Embryonic facial prominence (tissue), 1 donor: Measurements from ENCODE around the gene BRAF.
"Not testable (repeated sequence)": the region's sequence is repeated elsewhere in the genome, so short reads cannot be mapped to it uniquely, and the experiment has no call there.

Experiments
- DNase-seq: peaks from one replicate; pipeline ENCODE4 v3.0.0-alpha.2; 2016; ENCODE audit errors: extremely low spot score

Gene BRAF

DNA sequence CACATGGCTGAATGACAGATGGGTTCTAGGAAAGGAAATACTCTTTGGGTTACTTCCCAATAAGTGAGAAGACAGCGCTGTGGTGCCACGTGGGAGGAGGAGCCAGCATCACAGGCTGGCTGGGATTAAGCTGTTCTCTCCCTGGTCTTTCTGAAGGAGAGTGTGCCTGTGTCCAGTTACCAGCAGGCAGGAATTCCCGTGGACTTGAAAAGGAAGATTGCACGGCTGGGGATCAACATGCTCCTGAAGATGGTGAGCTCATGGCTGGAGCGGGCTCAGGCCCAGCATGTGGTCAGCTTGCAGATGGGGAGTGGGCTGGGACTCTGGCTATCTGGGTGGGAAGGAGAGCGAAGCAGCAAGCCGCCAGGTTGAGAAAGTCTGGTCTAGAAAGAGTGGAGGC lies 243.8 kb downstream of the BRAF start:
- DNase-seq: no peak

GRCh38 chr7:140679186-140679585 lies 245.5 kb downstream of the BRAF start:
- DNase-seq: no peak

DNA sequence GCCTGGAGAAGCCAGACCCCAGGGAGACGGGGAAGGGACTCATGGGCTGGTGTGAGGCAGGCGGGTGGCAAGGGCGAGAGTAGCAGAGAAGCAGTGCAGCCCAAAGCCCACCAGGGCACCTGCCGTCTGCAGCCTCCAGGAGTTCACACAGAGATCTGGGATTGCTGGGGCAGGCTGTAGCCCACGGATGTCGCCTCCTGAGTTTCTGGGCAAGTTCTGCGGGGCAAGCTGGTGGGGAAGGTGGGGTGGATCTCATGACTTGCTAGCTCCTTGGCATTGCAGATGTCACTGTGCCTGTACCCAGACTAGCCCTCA lies 246.0 kb downstream of the BRAF start:
- DNase-seq: no peak

- DNase-seq: no peak
These were observed 246.5 kb downstream of the BRAF start for GRCh38 chr7:140678081-140678815.

DNA sequence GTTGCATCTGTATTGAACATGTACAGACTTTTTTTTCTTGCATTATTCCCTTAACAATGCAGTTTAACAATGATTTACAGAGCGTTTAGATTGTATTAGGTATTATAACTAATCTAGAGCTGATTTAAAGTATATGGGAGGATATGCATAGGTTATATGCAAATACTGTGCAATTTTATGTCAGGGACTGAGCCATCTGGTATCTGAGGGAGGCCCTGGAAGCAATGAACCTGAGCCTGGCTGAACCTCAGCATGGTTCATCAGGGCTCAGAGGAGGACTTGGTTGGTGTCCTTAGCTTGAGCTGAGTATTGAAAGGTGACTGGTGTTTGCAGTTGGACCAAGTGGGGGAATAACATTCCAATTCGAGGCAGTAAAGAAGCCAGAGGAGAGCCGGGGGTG lies 247.2 kb downstream of the BRAF start:
- no peak for DNase-seq

- not testable (repeated sequence) for DNase-seq
These were observed 247.8 kb downstream of the BRAF start for GRCh38 chr7:140676956-140677355.

GRCh38 chr7:140676306-140676705 lies 248.4 kb downstream of the BRAF start:
- no peak for DNase-seq

- DNase-seq: no peak
These were observed 249.0 kb downstream of the BRAF start for GRCh38 chr7:140675726-140676125.

GRCh38 chr7:140674899-140675701 lies 249.6 kb downstream of the BRAF start:
- DNase-seq: no peak

GRCh38 chr7:140674356-140674800 lies 250.4 kb downstream of the BRAF start:
- DNase-seq: no peak

GRCh38 chr7:140673774-140674155 lies 251.0 kb downstream of the BRAF start:
- no peak for DNase-seq

DNA sequence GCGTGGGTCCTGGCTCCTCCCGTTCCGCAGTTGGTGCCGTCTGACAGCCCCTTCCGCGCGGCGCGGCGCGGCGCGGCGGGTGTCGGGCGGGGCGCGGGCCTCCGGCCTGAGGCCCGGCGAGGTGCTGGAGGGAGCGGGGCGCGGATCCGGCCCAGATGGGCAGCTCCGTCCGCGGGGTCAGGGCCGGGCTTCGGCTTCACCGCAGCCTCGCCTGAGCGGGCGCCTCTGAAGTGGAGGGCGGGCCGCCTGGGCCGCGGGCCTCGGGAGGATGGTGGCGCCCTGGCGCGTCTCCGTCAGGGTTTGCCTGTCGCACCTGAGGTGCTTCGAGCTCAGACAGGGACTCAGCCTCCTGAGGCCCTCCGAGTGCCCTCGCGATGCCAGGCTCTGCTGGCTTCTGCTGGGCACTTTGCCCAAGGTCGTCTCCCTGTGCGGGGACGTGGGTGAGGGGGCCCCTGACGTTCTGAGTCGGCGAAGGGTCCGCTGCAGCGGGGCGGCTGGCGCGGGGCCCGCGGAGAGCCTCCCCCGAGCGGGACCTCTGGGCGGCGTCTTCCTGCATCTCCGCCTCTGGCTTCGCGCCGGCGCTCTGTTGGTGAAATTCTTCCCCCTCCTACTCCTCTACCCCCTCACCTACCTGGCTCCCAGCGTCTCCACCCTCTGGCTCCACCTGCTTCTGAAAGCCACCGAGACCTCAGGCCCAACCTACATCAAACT lies 251.5 kb downstream of the BRAF start:
- DNase-seq: no peak

- no peak for DNase-seq
These were observed 252.2 kb downstream of the BRAF start, which contains the start of gene ADCK2 for GRCh38 chr7:140672382-140673062. TSS of gene ADCK2 (plus strand) at chr7:140672945. CDS start at chr7:140673331, 386 bp downstream.

DNA sequence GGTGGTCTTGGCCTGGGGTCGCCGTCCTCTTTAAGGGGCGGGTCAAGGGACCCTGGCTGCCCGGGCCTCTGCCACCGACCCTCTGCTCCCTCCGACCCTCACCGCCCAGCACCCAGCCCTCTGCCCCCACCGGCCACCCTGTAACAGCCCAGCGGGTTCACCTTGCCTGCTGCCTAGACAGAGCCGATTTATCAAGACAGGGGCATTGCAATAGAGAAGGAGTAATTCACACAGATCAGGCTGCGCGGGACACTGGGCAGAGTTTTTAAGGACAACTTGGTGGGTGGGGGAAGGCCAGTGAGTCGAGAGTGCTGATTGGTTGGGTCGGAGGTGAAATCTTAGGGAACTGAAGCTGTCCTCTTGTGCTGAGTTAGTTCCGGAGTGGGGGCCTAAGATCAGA lies 252.8 kb downstream of the BRAF start:
- no peak for DNase-seq

- DNase-seq: no peak
These were observed 254.3 kb downstream of the BRAF start for GRCh38 chr7:140670343-140670935.

- not testable (repeated sequence) for DNase-seq
These were observed 254.9 kb downstream of the BRAF start for GRCh38 chr7:140669862-140670261.

- no peak for DNase-seq
These were observed 255.4 kb downstream of the BRAF start for GRCh38 chr7:140669352-140669751.
